GM19240 (cell line): ENCODE results near the gene CARNS1.

Experiments
- DNase-seq: peaks from one replicate; pipeline ENCODE4 v3.0.0; 2011; ENCODE audit warnings: low spot score; ENCODE audit not compliant: insufficient read length

Gene CARNS1, protein sequence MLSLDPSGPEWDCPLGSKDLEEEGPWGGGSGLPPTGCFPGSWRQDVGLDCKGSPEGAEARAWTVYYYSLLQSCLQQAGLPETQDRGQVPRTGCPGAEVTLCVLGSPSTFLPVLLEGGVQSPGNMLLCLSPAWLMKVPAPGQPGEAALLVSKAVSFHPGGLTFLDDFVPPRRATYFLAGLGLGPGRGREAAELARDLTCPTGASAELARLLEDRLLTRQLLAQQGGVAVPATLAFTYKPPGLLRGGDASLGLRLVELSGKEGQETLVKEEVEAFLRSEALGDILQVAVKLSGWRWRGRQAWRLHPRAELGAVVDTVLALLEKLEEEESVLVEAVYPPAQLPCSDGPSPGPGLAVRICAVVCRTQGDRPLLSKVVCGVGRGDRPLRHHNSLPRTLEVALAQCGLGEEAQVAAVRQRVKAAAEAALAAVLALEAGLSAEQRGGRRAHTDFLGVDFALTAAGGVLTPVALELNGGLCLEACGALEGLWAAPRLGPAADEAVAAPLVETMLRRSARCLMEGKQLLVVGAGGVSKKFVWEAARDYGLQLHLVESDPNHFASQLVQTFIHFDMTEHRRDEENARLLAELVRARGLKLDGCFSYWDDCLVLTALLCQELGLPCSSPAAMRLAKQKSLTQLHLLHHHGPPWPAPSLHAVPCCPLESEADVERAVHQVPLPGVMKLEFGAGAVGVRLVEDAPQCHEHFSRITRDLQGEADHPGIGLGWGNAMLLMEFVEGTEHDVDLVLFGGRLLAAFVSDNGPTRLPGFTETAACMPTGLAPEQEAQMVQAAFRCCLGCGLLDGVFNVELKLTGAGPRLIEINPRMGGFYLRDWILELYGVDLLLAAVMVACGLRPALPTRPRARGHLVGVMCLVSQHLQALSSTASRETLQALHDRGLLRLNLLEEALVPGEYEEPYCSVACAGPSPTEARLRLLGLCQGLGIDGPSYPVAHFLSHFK

GRCh38 chr11:67415501-67416304 lies at the start of gene CARNS1:
Gene CARNS1, plus strand, starts transcription at chr11:67415678. Its CDS starts 522 bp downstream, at chr11:67416200.
- DNase-seq = no peak

- DNase-seq = no peak
These were observed 49.6 kb upstream of the CARNS1 start for GRCh38 chr11:67365736-67366444.

GRCh38 chr11:67366546-67366945 lies 48.9 kb upstream of the CARNS1 start:
- DNase-seq = no peak

GRCh38 chr11:67366961-67367760 lies 48.3 kb upstream of the CARNS1 start:
- DNase-seq = no peak

DNA sequence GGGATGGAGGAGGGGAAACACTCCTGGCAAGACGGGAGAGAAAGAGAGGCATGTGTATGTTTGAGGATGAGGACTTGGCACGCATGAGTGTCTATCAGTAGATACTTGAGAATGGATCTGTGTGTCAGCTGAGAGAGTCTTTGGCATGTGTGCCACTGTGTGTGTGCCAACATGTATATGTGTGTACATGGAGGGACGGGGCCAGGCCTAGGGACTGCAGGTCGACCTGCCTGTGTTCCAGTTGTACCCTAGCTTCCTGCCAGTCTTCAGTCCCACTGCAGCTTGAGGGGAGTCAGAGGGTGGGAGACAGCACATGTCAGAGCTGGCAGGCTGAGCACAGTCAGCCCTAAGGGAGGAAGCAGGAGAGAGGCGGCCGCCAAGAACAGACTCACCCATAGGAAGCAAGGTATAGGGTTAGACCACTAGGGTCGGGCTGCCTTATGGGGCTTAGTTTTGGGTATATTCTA lies 47.7 kb upstream of the CARNS1 start:
- no peak for DNase-seq

GRCh38 chr11:67368621-67369020 lies 46.9 kb upstream of the CARNS1 start:
- DNase-seq = no peak

DNA sequence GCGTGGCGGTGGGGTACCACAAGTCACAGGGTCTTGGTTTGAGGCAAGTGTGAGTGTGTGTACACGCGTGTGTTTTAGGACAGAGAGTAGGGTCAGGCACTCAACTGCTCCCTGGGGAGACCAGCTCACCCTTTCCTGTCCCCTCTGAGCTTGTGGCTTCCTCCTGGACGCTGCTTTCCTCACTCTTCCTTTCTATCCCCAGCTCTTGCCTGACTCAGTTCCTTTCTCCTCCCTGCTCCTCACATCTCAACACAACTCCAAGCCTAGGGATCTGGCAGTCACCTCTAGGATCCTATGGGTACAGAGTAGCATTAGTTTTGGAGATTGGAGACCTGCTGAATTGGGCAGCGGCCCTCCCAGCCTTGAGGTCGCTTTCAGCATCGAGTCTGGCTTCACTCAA lies 46.2 kb upstream of the CARNS1 start:
- no peak for DNase-seq

DNA sequence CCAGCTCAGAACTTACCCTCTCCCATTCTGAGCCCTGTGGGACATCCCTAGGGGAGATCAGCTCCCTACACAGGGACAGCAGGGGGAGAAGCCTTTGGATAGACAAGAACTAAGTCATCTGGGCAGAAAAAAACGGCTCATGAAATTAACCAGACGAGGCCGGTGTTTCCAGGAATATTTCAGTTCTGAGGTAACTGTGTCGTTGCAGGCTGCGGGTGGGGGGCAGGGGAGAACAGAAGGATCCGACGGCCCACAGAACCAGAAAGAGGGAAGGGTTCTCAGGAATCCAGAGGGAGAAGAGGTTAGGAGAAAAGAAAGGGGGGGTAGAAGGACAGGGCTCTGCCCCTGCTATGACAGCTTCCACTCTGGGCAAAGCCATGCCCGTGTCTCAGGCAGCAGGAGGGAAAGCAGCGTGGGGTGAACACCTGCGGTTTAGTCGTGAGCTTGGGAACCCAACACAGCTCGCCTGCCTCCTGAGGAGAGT lies 45.6 kb upstream of the CARNS1 start:
- DNase-seq = no peak

DNA sequence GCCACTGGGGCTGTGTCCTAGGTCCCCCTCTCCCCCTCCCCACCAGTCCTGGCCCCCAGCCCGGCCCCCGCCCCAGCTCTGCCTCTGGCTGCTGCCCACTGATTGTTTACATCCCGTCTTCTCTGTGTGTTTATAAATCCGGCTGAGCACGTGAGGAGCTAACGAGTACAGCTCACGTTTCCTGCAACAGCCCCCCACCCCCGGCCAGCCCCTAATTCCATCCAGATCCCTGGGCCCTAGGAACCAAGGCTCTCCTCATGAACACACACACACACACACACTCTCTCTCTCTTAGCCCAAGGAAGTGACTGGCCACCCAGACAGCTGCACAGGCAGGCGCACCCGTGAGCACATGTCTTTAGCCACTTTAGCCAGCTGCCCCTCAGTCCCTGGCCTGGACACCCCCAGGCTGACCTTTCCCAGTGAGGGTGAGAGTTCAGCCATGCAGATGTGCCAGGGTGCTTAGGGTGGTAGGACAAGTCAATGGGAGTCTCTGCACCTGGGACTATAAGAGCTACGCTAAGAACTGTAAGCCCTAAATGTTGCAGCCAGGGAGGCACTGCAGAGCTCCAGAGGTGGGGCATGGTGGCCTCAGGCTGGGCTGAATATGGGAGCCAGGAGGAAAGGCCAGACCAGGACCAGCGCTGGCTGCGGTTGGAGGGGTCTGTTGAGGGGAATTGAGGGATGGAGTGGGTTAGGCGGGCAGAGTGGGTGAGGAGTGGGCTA lies 45.0 kb upstream of the CARNS1 start:
- no peak for DNase-seq

DNA sequence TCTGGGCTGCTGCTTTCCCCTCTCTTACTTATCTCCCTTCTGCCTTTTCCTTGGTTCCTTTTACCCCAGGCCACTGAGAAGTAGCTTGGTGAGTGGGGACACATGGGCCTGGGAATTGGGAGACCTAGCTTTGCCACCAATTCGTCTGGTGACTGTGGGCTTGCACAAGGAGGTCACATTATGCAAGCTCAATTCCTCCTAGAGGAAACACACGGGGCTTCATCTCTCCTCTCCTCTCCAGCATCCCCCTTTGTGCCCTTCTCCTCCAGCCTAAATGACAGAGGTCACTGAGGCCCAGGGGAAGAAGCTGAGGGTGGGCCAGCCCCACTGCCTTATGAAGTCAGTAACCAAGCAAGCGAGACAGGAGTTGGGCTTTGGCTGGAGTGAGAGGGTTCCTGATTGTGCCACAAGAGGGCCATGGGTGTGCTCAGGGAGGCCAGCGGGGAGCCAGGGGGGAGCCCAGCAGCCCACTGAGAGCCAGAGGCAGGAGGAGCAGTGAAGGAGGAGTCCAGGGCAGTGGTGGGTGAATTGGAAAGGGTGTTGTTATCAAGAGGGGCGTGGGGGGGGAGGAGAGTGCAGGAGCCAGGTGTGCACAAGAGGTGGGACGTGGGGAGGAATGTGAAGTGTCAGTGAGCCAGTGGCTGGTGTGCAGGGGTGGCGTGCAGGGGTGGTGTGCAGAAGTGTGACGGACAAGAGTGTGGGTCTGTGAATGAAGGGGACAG lies 44.1 kb upstream of the CARNS1 start:
- DNase-seq = no peak

GRCh38 chr11:67371911-67372320 lies 43.6 kb upstream of the CARNS1 start:
- no peak for DNase-seq

DNA sequence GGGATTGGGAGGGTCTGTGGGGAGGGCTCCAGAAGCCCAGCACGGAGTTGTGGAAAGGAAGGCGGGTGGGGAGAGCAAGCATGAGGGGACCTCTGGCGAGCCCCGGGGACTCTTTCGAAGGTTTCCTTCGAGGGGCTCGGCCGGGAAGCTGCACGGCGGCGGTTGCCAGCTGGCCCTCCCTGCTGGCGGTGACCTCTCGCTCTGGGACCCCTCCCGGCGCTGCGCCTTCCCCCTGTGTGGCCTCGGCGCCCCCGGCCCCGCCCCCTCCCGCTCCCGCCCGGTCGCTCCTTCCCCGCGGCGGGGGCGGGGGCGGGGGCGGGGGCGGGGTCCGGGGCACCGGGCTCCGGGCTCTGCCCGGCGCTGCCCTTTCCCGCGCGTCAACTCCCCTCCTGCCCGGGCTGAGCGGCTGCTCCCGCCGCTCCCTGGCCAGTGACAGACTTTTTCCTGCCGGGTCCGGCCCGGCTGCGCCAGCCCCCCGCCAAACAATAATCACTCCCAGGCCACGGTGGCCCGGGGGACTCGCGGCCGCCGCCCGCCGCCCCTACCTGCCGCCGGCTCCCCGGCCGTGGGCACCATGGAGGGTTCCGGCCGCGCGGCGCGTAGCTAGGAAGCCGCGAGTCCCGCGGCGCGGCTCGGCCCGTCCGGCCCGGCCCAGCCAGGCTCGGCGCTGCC lies 43.0 kb upstream of the CARNS1 start:
- DNase-seq = no peak

- no peak for DNase-seq
These were observed 42.4 kb upstream of the CARNS1 start, which contains the start of gene CLCF1 for GRCh38 chr11:67372993-67373647. Gene CLCF1, minus strand, starts transcription at chr11:67373598. Its CDS starts 59 bp downstream, at chr11:67373539.

- DNase-seq = no peak
These were observed 41.6 kb upstream of the CARNS1 start for GRCh38 chr11:67373648-67374570.

- no peak for DNase-seq
These were observed 40.8 kb upstream of the CARNS1 start for GRCh38 chr11:67374571-67375281.
